HAP-1 (cell line): ENCODE measurements around the gene TBC1D22A.

Source experiments
- DNase-seq, 2 experiments: peaks; one replicate each; pipeline ENCODE4 v3.0.0-alpha.2; 2016 to 2020; ENCODE audit warnings: low spot score in 2 of 2
- H3K27me3 ChIP-seq: fragments of 250-450 bp; sonication (Bioruptor Pico); 2 replicates; pipeline ENCODE4 v1.5.1; 2020; ENCODE audit warnings: low read depth, mild to moderate bottlenecking, moderate library complexity
- H3K36me3 ChIP-seq: fragments of 250-450 bp; sonication (Bioruptor Pico); replicated peaks from 2 replicates; pipeline ENCODE4 v1.5.1; 2020; ENCODE audit warnings: mild to moderate bottlenecking
- H3K4me1 ChIP-seq: fragments of 250-450 bp; sonication (Bioruptor Pico); 2 replicates; pipeline ENCODE4 v1.5.1; 2020; ENCODE audit warnings: mild to moderate bottlenecking
- H3K4me3 ChIP-seq: fragments of 250-450 bp; sonication (Bioruptor Pico); 2 replicates; pipeline ENCODE4 v1.5.1; 2020; ENCODE audit warnings: mild to moderate bottlenecking, moderate library complexity
- H3K9me3 ChIP-seq: fragments of 250-450 bp; sonication (Bioruptor Pico); 2 replicates; pipeline ENCODE4 v1.5.1; 2020; ENCODE audit warnings: mild to moderate bottlenecking, moderate library complexity
- in situ Hi-C: fragments of 300-500 bp; cut with MboI; formaldehyde crosslinking; loops from 3 replicates; pipeline ENCODE4 v1.14.3; 2020; ENCODE audit warnings: low sequenced_read_pairs, inconsistent platforms, mixed read lengths

The TBC1D22A gene

GRCh38 chr22:46979506-46979905 lies 217.1 kb downstream of the TBC1D22A start:
- H3K4me3 ChIP-seq, result no peak overlapping the region
- H3K36me3 ChIP-seq, result no peaks in the 10 kb centered on the region
- H3K27me3 ChIP-seq, result no peaks in the 10 kb centered on the region
- no peak for DNase-seq
- H3K9me3 ChIP-seq, result no peaks in the 10 kb centered on the region
- in situ Hi-C loops, result no loop called here
- H3K4me1 ChIP-seq, result no peaks in the 10 kb centered on the region

GRCh38 chr22:46980392-46980791 lies 217.9 kb downstream of the TBC1D22A start:
- in situ Hi-C loops, result no loop called here
- no peaks in the 10 kb centered on the region for H3K27me3 ChIP-seq
- DNase-seq, result no peak
- H3K4me3 ChIP-seq, result no peak overlapping the region
- no peaks in the 10 kb centered on the region for H3K36me3 ChIP-seq
- no peaks in the 10 kb centered on the region for H3K4me1 ChIP-seq
- H3K9me3 ChIP-seq, result no peaks in the 10 kb centered on the region

- Histone ChIP-seq H3K4me3 (no peak overlapping the region), H3K36me3 (no peaks in the 10 kb centered on the region), H3K9me3 (no peaks in the 10 kb centered on the region), H3K27me3 (no peaks in the 10 kb centered on the region), H3K4me1 (no peaks in the 10 kb centered on the region)
- in situ Hi-C loops, result no loop called here
- DNase-seq, result no peak
Observed at GRCh38 chr22:46982635-46983034, 220.2 kb downstream of the TBC1D22A start.

GRCh38 chr22:46983046-46983445 lies 220.6 kb downstream of the TBC1D22A start:
- no peaks in the 10 kb centered on the region for H3K27me3 ChIP-seq
- H3K9me3 ChIP-seq, result no peaks in the 10 kb centered on the region
- H3K4me3 ChIP-seq, result no peak overlapping the region
- in situ Hi-C loops, result no loop called here
- H3K36me3 ChIP-seq, result no peaks in the 10 kb centered on the region
- H3K4me1 ChIP-seq, result no peaks in the 10 kb centered on the region
- DNase-seq, result no peak

- no peaks in the 10 kb centered on the region for H3K36me3 ChIP-seq
- in situ Hi-C loops, result no loop called here
- H3K27me3 ChIP-seq, result no peaks in the 10 kb centered on the region
- H3K4me1 ChIP-seq, result no peaks in the 10 kb centered on the region
- DNase-seq, result no peak
- H3K4me3 ChIP-seq, result no peak overlapping the region
- H3K9me3 ChIP-seq, result no peaks in the 10 kb centered on the region
Observed at GRCh38 chr22:46984751-46985506, 222.5 kb downstream of the TBC1D22A start.

- Histone ChIP-seq H3K36me3 (no peaks in the 10 kb centered on the region), H3K27me3 (no peaks in the 10 kb centered on the region), H3K9me3 (no peaks in the 10 kb centered on the region), H3K4me3 (no peak overlapping the region), H3K4me1 (no peaks in the 10 kb centered on the region)
- no peak for DNase-seq
- in situ Hi-C loops, result no loop called here
Observed at GRCh38 chr22:46985507-46985882, 223.0 kb downstream of the TBC1D22A start.

GRCh38 chr22:46986788-46987187 lies 224.3 kb downstream of the TBC1D22A start:
- Histone ChIP-seq H3K9me3 (no peaks in the 10 kb centered on the region), H3K36me3 (no peaks in the 10 kb centered on the region), H3K27me3 (no peaks in the 10 kb centered on the region), H3K4me3 (no peak overlapping the region), H3K4me1 (no peaks in the 10 kb centered on the region)
- DNase-seq, result no peak
- in situ Hi-C loops, result no loop called here

- no peak for DNase-seq
- in situ Hi-C loops, result no loop called here
- H3K4me1 ChIP-seq, result no peaks in the 10 kb centered on the region
- no peak overlapping the region for H3K4me3 ChIP-seq
- H3K36me3 ChIP-seq, result no peaks in the 10 kb centered on the region
- H3K9me3 ChIP-seq, result no peaks in the 10 kb centered on the region
- no peaks in the 10 kb centered on the region for H3K27me3 ChIP-seq
Observed at GRCh38 chr22:46990937-46991550, 228.6 kb downstream of the TBC1D22A start.

- H3K4me3 ChIP-seq, result no peak overlapping the region
- H3K9me3 ChIP-seq, result no peaks in the 10 kb centered on the region
- in situ Hi-C loops, result no loop called here
- no peaks in the 10 kb centered on the region for H3K4me1 ChIP-seq
- no peaks in the 10 kb centered on the region for H3K36me3 ChIP-seq
- no peak for DNase-seq
- no peaks in the 10 kb centered on the region for H3K27me3 ChIP-seq
Observed at GRCh38 chr22:46991666-46992065, 229.2 kb downstream of the TBC1D22A start.

GRCh38 chr22:46992121-46992731 lies 229.8 kb downstream of the TBC1D22A start:
- Histone ChIP-seq H3K36me3 (no peaks in the 10 kb centered on the region), H3K9me3 (no peaks in the 10 kb centered on the region), H3K27me3 (no peaks in the 10 kb centered on the region), H3K4me1 (no peaks in the 10 kb centered on the region), H3K4me3 (no peak overlapping the region)
- no peak for DNase-seq
- in situ Hi-C loops, result no loop called here

GRCh38 chr22:46993633-46994032 lies 231.2 kb downstream of the TBC1D22A start:
- H3K4me3 ChIP-seq, result no peak overlapping the region

GRCh38 chr22:46994265-46994664 lies 231.8 kb downstream of the TBC1D22A start:
- in situ Hi-C loops, result no loop called here
- Histone ChIP-seq H3K9me3 (no peaks in the 10 kb centered on the region), H3K4me3 (no peak overlapping the region), H3K27me3 (no peaks in the 10 kb centered on the region), H3K36me3 (no peaks in the 10 kb centered on the region), H3K4me1 (no peaks in the 10 kb centered on the region)
- no peak for DNase-seq

More at GRCh38 chr22:46993633-46994032, 231.2 kb downstream of the TBC1D22A start:
- Histone ChIP-seq H3K27me3 (no peaks in the 10 kb centered on the region), H3K9me3 (no peaks in the 10 kb centered on the region), H3K36me3 (no peaks in the 10 kb centered on the region), H3K4me1 (no peaks in the 10 kb centered on the region)
- DNase-seq, result peak in 1 of 2 experiments; percentile 31
- in situ Hi-C loops, result no loop called here

GRCh38 chr22:46994983-46995382 lies 232.5 kb downstream of the TBC1D22A start:
- in situ Hi-C loops, result no loop called here
- no peak overlapping the region for H3K4me3 ChIP-seq
- no peaks in the 10 kb centered on the region for H3K36me3 ChIP-seq
- no peak for DNase-seq
- H3K4me1 ChIP-seq, result no peaks in the 10 kb centered on the region
- no peaks in the 10 kb centered on the region for H3K9me3 ChIP-seq
- no peaks in the 10 kb centered on the region for H3K27me3 ChIP-seq
